DMS114 treated with DMSO at 0.1 percent for 48 hours (cell line): ENCODE data around the gene JARID2.

ENCODE experiments used
- DNase-seq: peaks from one replicate; lab custom pipeline; 2025; ENCODE audit not compliant: unreplicated experiment; lab: John Stamatoyannopoulos, UW

Gene JARID2

GRCh38 chr6:15433511-15433861 lies 187.6 kb downstream of the JARID2 start:
- no peak for DNase-seq

- no peak for DNase-seq
These were observed 188.4 kb downstream of the JARID2 start for GRCh38 chr6:15434263-15434662.

- no peak for DNase-seq
These were observed 189.0 kb downstream of the JARID2 start for GRCh38 chr6:15434823-15435380.

GRCh38 chr6:15435468-15435867 lies 189.6 kb downstream of the JARID2 start:
- no peak for DNase-seq

- DNase-seq, result no peak
These were observed 190.6 kb downstream of the JARID2 start for GRCh38 chr6:15436451-15436850.

GRCh38 chr6:15437090-15437635 lies 191.3 kb downstream of the JARID2 start:
- DNase-seq, result no peak

GRCh38 chr6:15439410-15440025 lies 193.6 kb downstream of the JARID2 start:
- no peak for DNase-seq

- no peak for DNase-seq
These were observed 194.2 kb downstream of the JARID2 start for GRCh38 chr6:15440040-15440439.

GRCh38 chr6:15441215-15441868 lies 195.5 kb downstream of the JARID2 start:
- peak; percentile 61 for DNase-seq

- DNase-seq, result no peak
These were observed 196.1 kb downstream of the JARID2 start for GRCh38 chr6:15441981-15442380.

GRCh38 chr6:15442467-15442866 lies 196.6 kb downstream of the JARID2 start:
- DNase-seq, result no peak

- no peak for DNase-seq
These were observed 197.4 kb downstream of the JARID2 start for GRCh38 chr6:15443119-15443830.

GRCh38 chr6:15444081-15444731 lies 198.3 kb downstream of the JARID2 start:
- no peak for DNase-seq

GRCh38 chr6:15444881-15445280 lies 199.0 kb downstream of the JARID2 start:
- DNase-seq, result no peak

- no peak for DNase-seq
These were observed 201.8 kb downstream of the JARID2 start for GRCh38 chr6:15447546-15448267.

- no peak for DNase-seq
These were observed 203.1 kb downstream of the JARID2 start for GRCh38 chr6:15449011-15449410.

GRCh38 chr6:15451738-15452137 lies 205.9 kb downstream of the JARID2 start:
- DNase-seq, result no peak

- no peak for DNase-seq
These were observed 206.5 kb downstream of the JARID2 start for GRCh38 chr6:15452182-15452941.

GRCh38 chr6:15453186-15453585 lies 207.3 kb downstream of the JARID2 start:
- DNase-seq, result no peak

GRCh38 chr6:15453622-15454021 lies 207.8 kb downstream of the JARID2 start:
- DNase-seq, result no peak
